ENCODE results near the gene TMEM38B.
"Not testable (repeated sequence)": the region's sequence is repeated elsewhere in the genome, so short reads cannot be mapped to it uniquely, and the experiment has no call there.

The TMEM38B gene

GRCh38 chr9:105716146-105716545 is 21.8 kb downstream of the TMEM38B start:
- H3K4me3 ChIP-seq (ENCODE audit: low read depth, low read length), result no peak overlapping the region
- no peaks in the 10 kb centered on the region for H3K4me1 ChIP-seq (ENCODE audit: control insufficient read depth, insufficient read depth, low read length, unreplicated experiment)
- no peaks in the 10 kb centered on the region for H3K36me3 ChIP-seq (ENCODE audit: insufficient read depth, low read length)
- no peak overlapping the region for H3K27ac ChIP-seq (ENCODE audit: low read depth, low read length)
- no peaks in the 10 kb centered on the region for H3K79me2 ChIP-seq (ENCODE audit: control insufficient read depth, insufficient read depth, low read length, unreplicated experiment)
- no peak overlapping the region for H2AFZ ChIP-seq (ENCODE audit: low read length, unreplicated experiment)
- H3K27me3 ChIP-seq (ENCODE audit: insufficient read depth, low read length), result no peaks in the 10 kb centered on the region

- Histone ChIP-seq H3K4me1 (ENCODE audit: control insufficient read depth, insufficient read depth, low read length, unreplicated experiment) (no peaks in the 10 kb centered on the region), H3K4me3 (ENCODE audit: low read depth, low read length) (no peak overlapping the region), H3K27ac (ENCODE audit: low read depth, low read length) (no peak overlapping the region), H3K27me3 (ENCODE audit: insufficient read depth, low read length) (no peaks in the 10 kb centered on the region), H3K36me3 (ENCODE audit: insufficient read depth, low read length) (0 out of 2 replicates have a peak, but pooled peaks cover 2% of the 10 kb centered on the region), H3K79me2 (ENCODE audit: control insufficient read depth, insufficient read depth, low read length, unreplicated experiment) (no peaks in the 10 kb centered on the region), H2AFZ (ENCODE audit: low read length, unreplicated experiment) (no peak overlapping the region)
Observed at GRCh38 chr9:105722099-105722498, 27.8 kb downstream of the TMEM38B start.

- H3K36me3 ChIP-seq (ENCODE audit: insufficient read depth, low read length), result 0 out of 2 replicates have a peak, but pooled peaks cover 3% of the 10 kb centered on the region
- H3K79me2 ChIP-seq (ENCODE audit: control insufficient read depth, insufficient read depth, low read length, unreplicated experiment), result no peaks in the 10 kb centered on the region
Observed at GRCh38 chr9:105725370-105725769, 31.0 kb downstream of the TMEM38B start.

DNA sequence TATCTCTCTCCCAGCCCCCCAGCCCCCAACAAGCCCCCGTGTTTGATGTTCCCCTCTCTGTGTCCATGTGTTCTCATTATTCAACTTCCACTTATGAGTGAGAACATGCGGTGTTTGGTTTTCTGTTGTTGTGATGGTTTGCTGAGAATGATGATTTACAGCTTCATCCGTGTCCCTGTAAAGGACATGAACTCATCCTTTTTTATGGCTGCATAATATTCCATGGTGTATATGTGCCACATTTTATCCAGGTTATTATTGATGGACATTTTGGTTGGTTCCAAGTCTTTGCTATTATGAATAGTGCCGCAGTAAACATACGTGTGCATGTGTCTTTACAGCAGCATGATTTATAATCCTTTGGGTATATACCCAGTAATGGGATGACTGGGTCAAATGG is 33.9 kb downstream of the TMEM38B start:
- H3K79me2 ChIP-seq (ENCODE audit: control insufficient read depth, insufficient read depth, low read length, unreplicated experiment); H3K27ac ChIP-seq (ENCODE audit: low read depth, low read length); H3K4me1 ChIP-seq (ENCODE audit: control insufficient read depth, insufficient read depth, low read length, unreplicated experiment); H3K27me3 ChIP-seq (ENCODE audit: insufficient read depth, low read length); H3K36me3 ChIP-seq (ENCODE audit: insufficient read depth, low read length); H3K4me3 ChIP-seq (ENCODE audit: low read depth, low read length); H2AFZ ChIP-seq (ENCODE audit: low read length, unreplicated experiment): not testable (repeated sequence)

More at GRCh38 chr9:105725370-105725769, 31.0 kb downstream of the TMEM38B start:
- no peaks in the 10 kb centered on the region for H3K27me3 ChIP-seq (ENCODE audit: insufficient read depth, low read length)
- no peak overlapping the region for H3K4me3 ChIP-seq (ENCODE audit: low read depth, low read length)
- H3K27ac ChIP-seq (ENCODE audit: low read depth, low read length), result no peak overlapping the region
- H3K4me1 ChIP-seq (ENCODE audit: control insufficient read depth, insufficient read depth, low read length, unreplicated experiment), result no peaks in the 10 kb centered on the region
- no peak overlapping the region for H2AFZ ChIP-seq (ENCODE audit: low read length, unreplicated experiment)

- H3K36me3 ChIP-seq (ENCODE audit: insufficient read depth, low read length), result peaks cover 15% of the 10 kb centered on the region
- not testable (repeated sequence) for H3K27ac ChIP-seq (ENCODE audit: low read depth, low read length); H3K27me3 ChIP-seq (ENCODE audit: insufficient read depth, low read length); H3K4me1 ChIP-seq (ENCODE audit: control insufficient read depth, insufficient read depth, low read length, unreplicated experiment); H3K4me3 ChIP-seq (ENCODE audit: low read depth, low read length); H2AFZ ChIP-seq (ENCODE audit: low read length, unreplicated experiment); H3K79me2 ChIP-seq (ENCODE audit: control insufficient read depth, insufficient read depth, low read length, unreplicated experiment)
Observed at GRCh38 chr9:105731420-105731819, 37.1 kb downstream of the TMEM38B start.

GRCh38 chr9:105735366-105735765 is 41.0 kb downstream of the TMEM38B start:
- H3K79me2 ChIP-seq (ENCODE audit: control insufficient read depth, insufficient read depth, low read length, unreplicated experiment), result no peaks in the 10 kb centered on the region

GRCh38 chr9:105737205-105737604 is 42.9 kb downstream of the TMEM38B start:
- Histone ChIP-seq H3K4me3 (ENCODE audit: low read depth, low read length) (no peak overlapping the region), H3K79me2 (ENCODE audit: control insufficient read depth, insufficient read depth, low read length, unreplicated experiment) (no peaks in the 10 kb centered on the region), H3K4me1 (ENCODE audit: control insufficient read depth, insufficient read depth, low read length, unreplicated experiment) (no peaks in the 10 kb centered on the region), H3K36me3 (ENCODE audit: insufficient read depth, low read length) (peaks cover 15% of the 10 kb centered on the region), H3K27ac (ENCODE audit: low read depth, low read length) (no peak overlapping the region), H3K27me3 (ENCODE audit: insufficient read depth, low read length) (no peaks in the 10 kb centered on the region), H2AFZ (ENCODE audit: low read length, unreplicated experiment) (no peak overlapping the region)

More at GRCh38 chr9:105735366-105735765, 41.0 kb downstream of the TMEM38B start:
- H3K27me3 ChIP-seq (ENCODE audit: insufficient read depth, low read length), result no peaks in the 10 kb centered on the region
- H2AFZ ChIP-seq (ENCODE audit: low read length, unreplicated experiment), result no peak overlapping the region
- H3K4me1 ChIP-seq (ENCODE audit: control insufficient read depth, insufficient read depth, low read length, unreplicated experiment), result no peaks in the 10 kb centered on the region
- no peak overlapping the region for H3K27ac ChIP-seq (ENCODE audit: low read depth, low read length)
- H3K4me3 ChIP-seq (ENCODE audit: low read depth, low read length), result no peak overlapping the region
- peaks cover 15% of the 10 kb centered on the region for H3K36me3 ChIP-seq (ENCODE audit: insufficient read depth, low read length)

- Histone ChIP-seq H3K27me3 (ENCODE audit: insufficient read depth, low read length) (no peaks in the 10 kb centered on the region), H2AFZ (ENCODE audit: low read length, unreplicated experiment) (no peak overlapping the region), H3K4me3 (ENCODE audit: low read depth, low read length) (no peak overlapping the region), H3K79me2 (ENCODE audit: control insufficient read depth, insufficient read depth, low read length, unreplicated experiment) (no peaks in the 10 kb centered on the region), H3K36me3 (ENCODE audit: insufficient read depth, low read length) (no peaks in the 10 kb centered on the region), H3K4me1 (ENCODE audit: control insufficient read depth, insufficient read depth, low read length, unreplicated experiment) (no peaks in the 10 kb centered on the region), H3K27ac (ENCODE audit: low read depth, low read length) (no peak overlapping the region)
Observed at GRCh38 chr9:105742088-105742487, 47.7 kb downstream of the TMEM38B start.

DNA sequence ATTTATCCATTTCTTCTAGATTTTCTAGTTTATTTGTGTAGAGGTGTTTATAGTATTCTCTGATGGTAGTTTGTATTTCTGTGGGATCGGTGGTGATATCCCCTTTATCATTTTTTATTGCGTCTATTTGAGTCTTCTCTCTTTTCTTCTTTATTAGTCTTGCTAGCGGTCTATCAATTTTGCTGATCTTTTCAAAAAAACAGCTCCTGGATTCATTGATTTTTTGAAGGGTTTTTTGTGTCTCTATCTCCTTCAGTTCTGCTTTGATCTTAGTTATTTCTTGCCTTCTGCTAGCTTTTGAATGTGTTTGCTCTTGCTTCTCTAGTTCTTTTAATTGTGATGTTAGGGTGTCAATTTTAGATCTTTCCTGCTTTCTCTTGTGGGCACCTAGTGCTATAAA is 53.0 kb downstream of the TMEM38B start:
- H2AFZ ChIP-seq (ENCODE audit: low read length, unreplicated experiment); H3K4me1 ChIP-seq (ENCODE audit: control insufficient read depth, insufficient read depth, low read length, unreplicated experiment); H3K27ac ChIP-seq (ENCODE audit: low read depth, low read length); H3K27me3 ChIP-seq (ENCODE audit: insufficient read depth, low read length); H3K36me3 ChIP-seq (ENCODE audit: insufficient read depth, low read length); H3K79me2 ChIP-seq (ENCODE audit: control insufficient read depth, insufficient read depth, low read length, unreplicated experiment); H3K4me3 ChIP-seq (ENCODE audit: low read depth, low read length): not testable (repeated sequence)

DNA sequence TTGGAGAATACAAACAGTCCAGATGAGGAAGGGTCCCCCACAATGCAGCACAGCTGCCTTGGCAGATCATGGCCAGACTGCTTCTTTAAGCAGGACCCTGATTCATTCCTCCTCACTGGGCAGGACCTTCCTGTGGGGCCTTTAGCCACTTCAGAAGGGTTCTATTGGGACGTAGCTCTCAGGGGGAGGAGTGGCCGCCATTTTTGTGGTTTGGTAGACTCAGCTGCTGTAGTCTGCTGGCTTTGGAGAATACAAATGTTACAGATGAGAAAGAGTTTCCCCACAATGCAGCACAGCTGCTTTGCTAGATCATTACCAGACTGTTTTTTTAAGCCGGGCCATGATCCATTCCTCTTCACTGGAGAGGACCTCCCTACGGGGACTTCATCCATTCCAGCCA is 57.4 kb downstream of the TMEM38B start:
- Histone ChIP-seq H3K4me3 (ENCODE audit: low read depth, low read length) (no peak overlapping the region), H3K27ac (ENCODE audit: low read depth, low read length) (no peak overlapping the region), H2AFZ (ENCODE audit: low read length, unreplicated experiment) (no peak overlapping the region), H3K27me3 (ENCODE audit: insufficient read depth, low read length) (no peaks in the 10 kb centered on the region), H3K4me1 (ENCODE audit: control insufficient read depth, insufficient read depth, low read length, unreplicated experiment) (no peaks in the 10 kb centered on the region), H3K36me3 (ENCODE audit: insufficient read depth, low read length) (peaks cover 8% of the 10 kb centered on the region; the same call in 1 of the 2 replicates), H3K79me2 (ENCODE audit: control insufficient read depth, insufficient read depth, low read length, unreplicated experiment) (no peaks in the 10 kb centered on the region)

GRCh38 chr9:105757496-105758251 is 63.3 kb downstream of the TMEM38B start:
- Histone ChIP-seq H3K27me3 (ENCODE audit: insufficient read depth, low read length) (no peaks in the 10 kb centered on the region), H3K4me1 (ENCODE audit: control insufficient read depth, insufficient read depth, low read length, unreplicated experiment) (no peaks in the 10 kb centered on the region), H3K27ac (ENCODE audit: low read depth, low read length) (no peak overlapping the region), H2AFZ (ENCODE audit: low read length, unreplicated experiment) (no peak overlapping the region), H3K79me2 (ENCODE audit: control insufficient read depth, insufficient read depth, low read length, unreplicated experiment) (no peaks in the 10 kb centered on the region), H3K4me3 (ENCODE audit: low read depth, low read length) (no peak overlapping the region), H3K36me3 (ENCODE audit: insufficient read depth, low read length) (no peaks in the 10 kb centered on the region)

All from ACC112 (cell line).